HG03378 (cell line): ENCODE data around the gene KIAA0513.
"Not testable (repeated sequence)": the region's sequence is repeated elsewhere in the genome, so short reads cannot be mapped to it uniquely, and the experiment has no call there.

Experiments
- ATAC-seq: cut with Tn5 transposase; IDR thresholded peaks from one replicate; pipeline ENCODE4 v1.9.1; 2021; ENCODE audit warnings: mild to moderate bottlenecking, moderate library complexity; ENCODE audit not compliant: unreplicated experiment

Gene KIAA0513

DNA sequence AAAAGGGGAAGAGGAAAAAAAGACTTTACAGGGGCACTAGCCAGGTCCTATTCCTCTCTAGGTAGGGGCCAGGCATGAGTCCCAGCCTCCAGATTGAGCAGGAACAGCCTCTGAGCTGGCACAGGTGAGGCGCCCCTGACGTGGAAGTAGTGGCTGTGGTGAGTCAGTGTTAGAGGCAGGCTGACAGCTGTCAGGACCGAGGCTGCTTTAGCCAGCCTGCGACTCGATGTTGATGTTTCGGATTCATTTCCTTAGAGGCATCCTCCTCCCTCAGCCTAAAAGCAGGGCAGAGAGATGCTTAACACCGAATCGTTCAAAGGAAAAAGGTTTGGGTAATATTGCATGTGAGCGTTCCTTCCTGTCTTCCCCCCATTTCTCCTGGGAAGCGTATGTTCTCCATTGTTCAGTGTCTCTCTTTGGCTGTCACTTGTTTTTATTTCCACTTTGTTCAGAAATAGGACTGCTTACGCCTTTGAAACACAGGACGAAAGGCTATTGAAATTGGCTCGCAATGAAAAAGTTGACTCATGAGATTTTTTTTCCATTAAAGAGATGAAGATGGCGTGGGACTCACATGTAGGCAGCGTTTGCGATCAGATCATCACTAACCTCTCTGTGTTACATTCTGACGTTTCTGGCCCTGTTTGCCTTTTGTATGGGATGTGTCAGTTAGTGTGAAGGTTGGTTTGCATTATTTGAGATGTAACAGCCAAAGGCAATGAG, 1.3 kb downstream of the KIAA0513 start:
- no peak for ATAC-seq

- ATAC-seq, result peak; percentile 48
Observed at GRCh38 chr16:85029408-85029784, 1.8 kb downstream of the KIAA0513 start.

GRCh38 chr16:85029981-85030401, 2.4 kb downstream of the KIAA0513 start:
- no peak for ATAC-seq

GRCh38 chr16:85031451-85031850, 3.9 kb downstream of the KIAA0513 start:
- no peak for ATAC-seq

- ATAC-seq, result not testable (repeated sequence)
Observed at GRCh38 chr16:85032187-85032586, 4.6 kb downstream of the KIAA0513 start.

GRCh38 chr16:85033171-85033570, 5.6 kb downstream of the KIAA0513 start:
- ATAC-seq, result no peak

DNA sequence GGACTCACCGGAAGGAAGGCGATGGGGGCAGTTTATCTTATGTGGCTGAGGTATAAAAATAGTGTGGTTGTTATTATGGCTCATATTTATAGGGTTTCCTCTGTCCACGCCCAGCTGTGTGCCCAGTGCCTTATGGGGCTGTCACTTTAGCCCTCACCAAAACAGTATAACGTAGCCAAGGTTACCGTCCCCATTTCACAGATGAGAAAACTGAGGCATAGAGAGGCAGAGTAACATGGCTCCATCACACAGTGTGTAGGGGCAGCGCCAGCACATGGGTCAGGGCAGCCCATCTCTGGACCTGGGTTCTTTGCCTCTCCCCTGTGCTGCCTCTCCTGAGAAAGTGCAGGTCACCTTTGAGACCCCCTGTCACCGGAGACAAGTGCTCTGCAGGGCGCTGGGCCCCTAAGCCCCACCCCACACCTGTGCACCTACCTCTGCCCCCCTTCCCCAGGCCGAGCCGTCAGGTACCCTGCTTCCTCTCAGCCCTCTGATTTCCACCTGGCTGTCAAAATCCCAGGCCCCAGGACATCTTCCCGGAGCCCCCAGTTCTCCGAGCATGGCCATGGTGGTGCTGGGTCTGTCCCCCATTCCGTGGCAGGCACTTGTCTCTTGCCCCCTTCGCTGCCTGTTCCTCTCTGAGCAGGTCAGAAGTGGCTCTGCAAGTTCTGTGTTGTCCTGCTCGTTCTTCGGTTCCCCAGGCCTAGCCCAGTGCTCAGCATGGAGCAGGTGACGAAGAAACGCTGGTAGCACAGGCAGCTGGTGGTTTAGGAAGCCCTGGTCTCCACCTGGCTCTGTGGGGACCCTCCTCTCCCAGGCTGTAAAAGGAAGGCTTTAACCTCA, 7.2 kb downstream of the KIAA0513 start:
- ATAC-seq, result no peak

- ATAC-seq, result no peak
Observed at GRCh38 chr16:85036236-85037049, 8.8 kb downstream of the KIAA0513 start.

DNA sequence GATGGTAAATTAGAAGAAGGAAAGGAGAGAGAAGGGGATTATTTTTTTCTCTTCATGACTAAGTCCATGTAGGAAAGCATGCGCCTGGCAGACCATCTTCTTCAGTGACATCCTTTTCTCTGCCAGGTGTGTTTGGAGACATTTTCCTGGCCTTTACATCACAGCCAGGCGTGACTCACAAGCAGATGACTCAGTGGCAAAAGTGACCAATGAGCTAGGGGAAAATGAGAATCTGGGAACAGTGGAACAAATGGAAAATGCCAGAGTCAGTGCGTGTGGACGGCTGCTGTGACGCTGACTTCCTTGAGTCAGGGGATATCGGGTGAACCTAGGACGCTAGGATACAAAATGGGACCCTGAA, 9.4 kb downstream of the KIAA0513 start:
- no peak for ATAC-seq

DNA sequence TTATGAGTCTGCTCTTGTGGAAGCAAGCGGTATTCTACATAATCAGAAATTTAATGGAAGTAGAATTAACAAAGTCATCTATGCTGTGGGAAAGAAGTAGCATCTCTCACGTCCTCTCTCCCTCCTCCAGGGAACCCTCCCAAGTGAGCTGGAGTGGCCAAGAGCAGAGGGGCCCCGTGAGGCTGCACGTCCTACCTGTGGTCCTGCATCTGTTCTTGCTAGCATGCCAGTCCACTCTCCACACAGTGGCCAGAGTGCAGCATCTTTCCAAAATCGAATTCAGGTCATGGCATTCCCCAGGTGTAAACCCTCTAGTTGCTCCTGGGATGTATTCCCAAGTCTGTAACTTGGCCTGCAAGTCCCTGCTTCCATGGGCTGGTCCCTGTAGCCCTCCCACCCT, 10.1 kb downstream of the KIAA0513 start:
- ATAC-seq, result no peak

DNA sequence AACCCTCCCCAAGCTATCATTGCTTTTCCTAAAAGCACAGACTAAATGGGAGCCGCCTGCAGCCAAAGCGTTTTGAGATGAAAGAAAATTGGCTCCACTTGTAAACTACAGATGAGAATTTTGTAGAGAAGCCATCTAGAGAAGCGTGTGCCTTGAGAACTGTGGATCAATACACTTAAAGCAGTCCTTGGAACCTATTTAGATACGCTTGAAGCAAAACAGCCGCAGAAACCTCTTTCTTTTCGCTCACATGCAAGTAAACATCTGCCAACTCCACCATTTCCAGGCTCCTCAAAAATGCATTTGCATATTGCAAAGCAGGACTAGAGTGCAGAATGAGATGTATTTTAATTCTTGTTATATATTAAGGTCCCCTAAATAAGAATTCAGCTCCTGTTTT, 13.1 kb downstream of the KIAA0513 start:
- ATAC-seq, result no peak

GRCh38 chr16:85041219-85042166, 13.9 kb downstream of the KIAA0513 start:
- ATAC-seq, result no peak

- no peak for ATAC-seq
Observed at GRCh38 chr16:85042167-85042526, 14.6 kb downstream of the KIAA0513 start.

DNA sequence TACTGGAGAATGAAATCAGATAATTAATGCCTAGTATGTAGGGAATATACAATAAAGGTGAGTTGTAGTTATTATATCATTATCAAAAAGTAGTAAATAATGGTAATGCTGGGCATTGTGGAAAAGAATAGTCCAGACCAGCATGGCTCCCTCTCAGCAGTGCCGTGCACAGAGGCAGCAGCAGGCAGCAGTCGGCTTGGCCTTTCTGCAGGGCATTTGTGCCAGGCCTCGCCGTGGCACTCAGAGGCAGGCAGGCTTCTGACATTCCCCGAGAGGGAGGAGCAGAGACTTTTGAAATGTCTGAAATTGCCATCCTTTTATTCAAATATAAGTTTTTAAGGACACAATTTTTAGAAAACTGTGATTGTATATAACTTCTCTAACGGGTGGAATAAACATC, 15.0 kb downstream of the KIAA0513 start:
- no peak for ATAC-seq

- ATAC-seq, result no peak
Observed at GRCh38 chr16:85045077-85045476, 17.5 kb downstream of the KIAA0513 start.

DNA sequence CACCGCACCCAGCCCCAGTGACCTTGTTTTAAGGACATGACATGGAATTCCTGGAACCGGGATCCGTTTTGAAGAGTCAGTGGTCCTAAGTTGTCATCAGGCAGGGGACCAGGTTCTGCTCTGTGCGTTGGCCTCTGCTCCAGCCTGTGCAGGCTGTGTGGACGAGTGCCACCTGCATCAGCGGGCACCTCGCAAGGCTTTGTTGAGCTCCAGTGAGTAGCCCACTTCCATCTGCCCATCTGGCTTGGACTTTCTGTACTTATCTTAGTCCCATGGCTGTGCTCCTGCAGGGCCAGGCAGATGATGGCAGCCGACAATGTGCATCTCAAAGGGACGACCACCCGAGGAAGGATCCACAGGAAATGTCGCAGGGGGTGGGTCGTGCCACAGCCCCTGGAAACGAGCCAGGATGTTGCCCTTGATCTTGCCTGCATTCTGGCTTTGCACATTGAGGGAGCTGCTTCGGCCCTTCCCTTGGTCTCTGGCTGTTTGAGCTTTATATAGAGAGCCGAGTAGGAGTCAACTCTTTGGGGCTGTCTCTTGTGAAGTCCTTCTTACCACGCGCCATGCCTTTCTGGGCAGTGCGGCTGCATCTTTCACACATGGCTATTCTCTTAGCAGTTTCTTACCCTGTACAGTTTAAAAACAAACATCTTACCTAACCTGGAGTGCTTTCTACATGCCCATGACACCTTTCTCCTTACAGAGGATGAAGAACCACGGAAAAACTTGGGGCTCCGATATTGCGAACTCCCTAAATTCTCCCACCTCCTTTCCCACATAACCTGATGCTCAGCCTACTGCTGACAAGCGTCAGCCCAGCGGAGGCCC, 18.3 kb downstream of the KIAA0513 start:
- ATAC-seq, result no peak

- ATAC-seq, result no peak
Observed at GRCh38 chr16:85046472-85046916, 18.9 kb downstream of the KIAA0513 start.

DNA sequence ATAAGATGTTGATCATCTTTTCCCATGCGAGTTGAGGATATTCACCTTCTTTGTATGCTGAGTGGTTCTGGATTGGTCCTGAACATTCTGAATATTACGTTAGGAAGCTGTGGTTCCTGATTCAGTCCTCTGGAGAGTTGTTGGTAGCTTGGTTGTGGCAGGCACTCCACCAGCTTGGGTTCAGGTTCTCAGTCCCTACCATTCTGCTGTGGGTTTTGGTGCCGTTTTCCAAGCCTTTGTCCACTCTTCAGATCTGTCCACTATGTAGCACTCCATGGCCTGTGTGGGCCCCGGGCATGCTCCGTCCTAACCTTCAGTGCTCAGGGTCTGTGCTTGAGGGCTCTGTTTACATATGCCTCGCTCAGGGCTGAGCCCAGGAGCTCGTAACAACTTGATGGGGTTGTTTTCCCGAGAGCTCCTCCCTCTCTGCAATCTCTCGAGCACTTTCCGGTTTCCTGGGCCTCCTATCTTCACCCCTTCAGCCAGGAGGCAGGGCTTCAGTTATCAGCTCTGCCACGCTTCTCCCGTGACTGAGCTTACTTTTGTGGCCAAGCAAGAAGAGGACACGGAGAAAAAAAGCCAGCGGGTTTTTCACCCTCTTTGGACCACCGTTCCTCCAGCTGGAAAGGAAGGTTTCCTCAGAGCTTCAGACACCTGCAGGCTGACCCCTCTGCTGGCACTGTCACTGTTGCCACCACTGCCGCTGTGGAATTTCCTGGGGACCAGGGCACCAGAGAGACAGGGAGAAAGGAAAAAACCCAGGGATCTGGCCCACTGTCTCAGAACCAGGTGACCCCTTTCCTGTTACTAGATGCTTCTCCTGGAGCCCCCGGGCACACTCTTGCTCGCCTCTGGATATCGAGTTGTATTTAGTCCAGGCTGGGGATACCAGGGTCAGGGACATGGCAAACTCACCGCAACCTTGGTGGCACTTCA, 19.6 kb downstream of the KIAA0513 start:
- ATAC-seq, result no peak
